ENCODE measurements around the gene TMEM140. TPM values are rescaled to one million over a fixed set of nuclear protein-coding genes. Genes with fewer than 3 reads are reported as not detected.
"Not testable (repeated sequence)": the region's sequence is repeated elsewhere in the genome, so short reads cannot be mapped to it uniquely, and the experiment has no call there.

TMEM140 gene
- total RNA-seq, result 0.41 TPM

DNA sequence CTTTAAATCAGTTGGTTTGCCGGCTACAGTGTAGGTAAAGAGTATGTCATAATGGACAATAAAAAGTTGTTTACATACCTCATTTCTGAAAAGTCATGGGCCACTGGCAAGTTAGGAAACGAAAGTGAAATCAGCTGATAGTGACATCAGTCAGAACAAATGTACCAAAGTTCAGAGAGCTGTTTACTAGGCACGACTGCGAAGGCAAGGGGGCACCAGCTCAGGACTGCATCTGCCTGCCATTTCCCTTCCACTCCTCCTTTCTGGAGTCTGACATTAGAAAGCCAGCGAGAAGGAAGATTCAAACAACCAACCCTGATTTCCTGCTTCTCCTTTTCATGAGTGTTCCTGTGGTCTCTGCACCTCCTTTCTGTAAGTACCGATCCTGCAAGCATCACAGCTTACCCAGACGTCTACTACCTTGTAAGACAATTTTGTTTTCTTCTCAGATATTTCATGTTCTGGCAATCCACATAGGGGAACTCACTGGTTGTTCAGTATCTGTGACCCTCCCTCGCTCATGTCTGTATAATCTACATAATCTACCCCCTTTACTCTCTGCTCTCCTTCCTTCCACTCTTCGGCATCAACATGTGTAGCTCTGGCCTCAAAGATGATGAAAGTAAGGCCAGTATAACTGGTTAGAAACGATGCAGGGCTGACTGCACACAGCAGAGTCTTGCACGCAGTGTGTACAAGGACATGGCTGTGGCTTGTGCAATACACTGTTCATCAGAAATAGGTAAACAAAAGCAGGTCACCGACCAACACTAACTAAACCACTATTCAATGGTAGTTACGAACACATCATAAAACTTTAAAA is at the start of gene TMEM140:
Gene TMEM140 (plus strand): TSS at position 174 of the 823 bp plus-strand sequence. CDS start 16,370 bp downstream, outside the sequence.
- FAIRE-seq, result no peak
- no peak for DNase-seq (ENCODE audit: low spot score in 2 of 2)

DNA sequence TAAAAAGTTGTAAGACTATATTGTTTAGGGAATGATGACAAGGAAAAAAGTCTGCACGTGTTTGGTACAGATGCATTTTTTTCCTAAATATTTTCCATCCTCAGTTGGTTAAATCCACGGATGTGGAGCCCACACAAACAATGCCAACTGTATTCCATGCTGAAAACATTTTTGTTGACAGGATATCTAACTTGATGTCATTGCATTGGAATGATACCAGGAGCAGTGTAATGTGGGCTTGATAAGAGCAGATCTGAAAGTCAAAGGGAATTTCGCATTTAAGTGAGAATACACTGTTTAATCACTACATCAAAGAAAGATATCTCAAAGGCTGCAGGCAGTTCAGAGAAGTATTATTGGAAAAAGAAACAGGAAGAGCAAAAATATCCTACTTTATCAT is 49.5 kb upstream of the TMEM140 start:
- DNase-seq (ENCODE audit: low spot score in 2 of 2) (no peak), FAIRE-seq (no peak)

DNA sequence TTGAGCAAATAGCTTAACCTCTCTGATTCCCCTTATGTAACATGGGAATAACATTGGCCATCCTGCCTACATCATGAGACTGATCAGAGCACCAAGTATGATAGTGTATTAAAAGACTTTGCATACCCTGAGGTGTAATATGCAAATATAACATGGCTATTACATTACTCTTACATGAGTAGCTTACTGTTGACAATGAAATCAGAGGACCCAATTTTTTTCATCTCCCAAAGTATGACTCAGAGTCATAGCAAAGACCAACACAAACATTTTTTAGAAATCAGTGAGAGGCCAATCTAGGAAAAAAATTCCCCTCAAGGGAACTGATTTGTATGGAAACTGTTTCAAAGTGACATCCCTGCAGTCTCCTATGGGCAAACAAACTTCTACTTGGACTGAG is 47.0 kb upstream of the TMEM140 start:
- DNase-seq (ENCODE audit: low spot score in 2 of 2) (no peak), FAIRE-seq (no peak)

DNA sequence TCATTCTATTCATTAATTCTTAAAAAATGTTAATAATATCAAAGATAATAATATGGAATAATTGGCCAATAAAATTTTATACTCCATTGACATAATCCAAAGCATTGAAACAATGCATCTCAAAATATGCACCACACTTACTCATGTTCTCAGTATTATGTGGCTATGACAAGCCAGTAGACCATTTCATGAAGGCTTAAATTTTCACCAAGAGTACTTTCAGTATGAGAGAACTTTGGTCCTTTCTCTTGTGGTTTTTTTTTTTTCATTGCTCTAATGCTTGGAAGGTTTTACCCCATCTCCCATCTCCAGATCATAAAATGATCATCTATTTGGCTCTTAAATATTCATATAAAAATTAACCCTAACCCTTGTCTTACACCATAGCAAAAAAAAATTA is 45.5 kb upstream of the TMEM140 start:
- no peak for FAIRE-seq
- DNase-seq (ENCODE audit: low spot score in 2 of 2), result no peak

DNA sequence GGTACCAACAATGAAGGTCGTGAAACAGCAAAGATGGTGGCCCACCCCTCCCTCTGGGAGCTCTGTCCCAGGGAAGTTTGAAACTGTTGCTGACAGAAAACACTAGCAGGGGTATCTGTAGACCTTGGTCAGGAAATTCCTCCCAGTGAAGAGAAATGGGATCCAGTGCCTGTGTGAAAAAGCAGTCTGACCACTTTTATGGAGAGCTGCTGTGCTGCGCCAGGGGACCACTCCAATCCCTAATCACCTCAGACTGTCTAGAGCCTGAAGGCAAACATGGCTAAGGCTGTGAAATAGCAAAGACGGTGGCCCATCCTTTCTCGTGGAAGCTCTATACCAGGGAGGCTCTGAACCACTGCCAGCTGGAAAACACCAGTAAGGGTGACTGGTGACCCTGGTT is 38.3 kb upstream of the TMEM140 start:
- no peak for DNase-seq (ENCODE audit: low spot score in 2 of 2)
- FAIRE-seq, result no peak

DNA sequence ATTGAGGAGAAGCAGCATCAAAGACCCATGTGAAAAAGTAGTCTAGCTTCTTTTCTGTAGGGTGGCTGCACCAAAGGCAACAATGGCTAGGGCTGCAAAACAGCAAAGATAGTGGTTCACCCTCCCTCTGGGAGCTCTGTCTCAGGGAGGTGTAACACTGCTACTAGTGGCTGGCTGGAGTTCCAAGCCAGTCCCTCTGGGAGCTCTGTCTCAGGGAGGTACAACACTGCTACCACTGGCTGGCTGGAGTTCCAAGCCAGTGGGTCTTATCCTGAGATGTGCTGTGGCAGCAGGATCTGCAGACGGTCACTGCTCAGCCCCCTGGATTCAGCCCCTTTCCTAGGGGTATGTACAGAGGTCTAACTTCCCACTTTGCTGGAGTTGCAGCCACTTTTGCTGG is 37.9 kb upstream of the TMEM140 start:
- FAIRE-seq (no peak), DNase-seq (ENCODE audit: low spot score in 2 of 2) (no peak)

DNA sequence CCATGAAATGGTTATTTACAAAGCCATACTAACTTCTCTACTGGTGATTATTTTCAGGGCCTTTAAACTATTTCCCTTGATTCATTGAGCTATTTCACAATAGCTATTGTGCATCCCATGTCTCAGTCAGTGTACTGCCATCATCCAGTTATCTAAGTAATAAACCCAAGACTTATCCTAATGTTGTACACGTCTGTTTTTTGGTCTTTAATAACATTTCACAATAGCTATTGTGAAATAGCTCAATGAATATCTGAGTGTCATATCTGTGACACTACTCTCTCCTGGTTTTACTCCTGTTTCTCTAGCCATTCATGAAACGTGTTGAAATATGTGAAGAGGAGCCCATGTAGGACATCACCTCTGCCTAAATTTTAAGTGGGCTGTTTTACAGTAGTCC is 36.5 kb upstream of the TMEM140 start:
- no peak for FAIRE-seq
- DNase-seq (ENCODE audit: low spot score in 2 of 2), result no peak

DNA sequence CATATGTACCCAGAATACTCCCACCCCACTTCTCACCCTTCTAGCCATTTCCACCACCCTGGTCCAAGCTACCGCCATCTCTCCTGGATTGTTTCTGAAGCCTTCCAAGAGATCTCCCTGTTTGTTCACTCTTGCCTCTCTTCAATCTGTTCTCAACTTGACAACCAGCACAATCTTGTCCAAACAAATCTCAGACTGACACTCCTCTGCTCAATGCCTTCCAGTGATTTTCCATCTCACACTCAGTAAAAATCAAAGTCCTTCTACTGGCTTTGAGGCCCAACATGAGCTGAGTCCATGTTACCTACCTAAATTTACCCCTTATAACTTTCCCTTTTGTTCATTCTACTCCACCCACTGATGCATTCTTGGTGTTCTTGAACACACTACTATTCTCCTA is 33.2 kb upstream of the TMEM140 start:
- FAIRE-seq, result no peak
- no peak for DNase-seq (ENCODE audit: low spot score in 2 of 2)

DNA sequence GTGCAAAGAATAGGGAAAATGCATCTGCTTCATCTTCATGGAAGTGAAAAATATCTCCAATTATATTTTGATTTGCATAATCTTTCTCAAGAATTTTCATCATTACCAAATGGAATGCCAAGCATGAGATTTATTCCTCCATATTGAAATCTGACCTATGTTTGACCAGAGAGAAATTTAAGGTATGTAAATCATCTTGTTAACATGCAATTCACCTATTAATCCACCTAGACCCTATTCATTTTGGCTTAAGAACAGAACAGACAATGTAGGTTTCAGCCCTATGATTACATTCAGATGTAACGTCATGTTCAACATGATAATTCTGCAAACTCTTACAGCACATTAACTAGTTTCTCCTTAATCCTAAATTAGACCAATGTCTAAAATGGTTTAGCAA is 30.8 kb upstream of the TMEM140 start:
- FAIRE-seq (no peak), DNase-seq (ENCODE audit: low spot score in 2 of 2) (no peak)

DNA sequence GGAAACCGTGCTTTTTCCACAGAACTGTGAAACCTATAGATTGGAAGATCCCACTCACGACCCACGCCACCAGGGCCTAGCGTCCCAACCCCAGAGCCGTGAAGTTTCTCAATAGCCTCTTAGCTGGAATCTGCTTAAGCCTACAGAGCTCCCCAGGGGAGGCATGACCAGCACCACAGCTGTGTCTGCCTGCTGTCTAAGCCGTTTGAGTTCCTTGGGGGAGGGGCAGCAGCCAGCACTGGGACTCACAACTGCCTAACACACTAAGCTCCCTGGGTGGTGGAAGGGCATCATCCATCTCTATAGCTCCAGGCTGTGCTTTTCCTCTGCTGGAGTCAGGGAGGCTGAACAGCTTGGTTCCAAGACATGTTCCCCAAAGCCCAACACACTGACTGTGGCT is 26.0 kb upstream of the TMEM140 start:
- DNase-seq (ENCODE audit: low spot score in 2 of 2), result no peak

DNA sequence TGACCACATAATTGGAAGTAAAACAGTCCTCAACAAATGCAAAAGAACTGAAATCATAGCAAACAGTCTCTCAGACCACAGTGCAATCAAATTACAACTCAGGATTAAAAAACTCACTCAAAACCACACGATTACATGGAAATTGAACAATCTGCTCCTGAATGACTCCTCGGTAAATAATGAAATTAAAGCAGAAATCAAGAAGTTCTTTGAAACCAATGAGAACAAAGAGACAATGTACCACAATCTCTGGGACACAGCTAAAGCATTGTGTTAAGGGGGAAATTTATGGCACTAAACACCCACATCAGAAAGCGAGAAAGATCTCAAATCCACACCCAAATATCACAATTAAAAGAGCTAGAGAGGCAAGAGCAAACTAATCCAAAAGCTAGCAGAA is 23.2 kb upstream of the TMEM140 start:
- not testable (repeated sequence) for FAIRE-seq; DNase-seq (ENCODE audit: low spot score in 2 of 2)

More for the DNA sequence above, 26.0 kb upstream of the TMEM140 start:
- FAIRE-seq, result no peak

DNA sequence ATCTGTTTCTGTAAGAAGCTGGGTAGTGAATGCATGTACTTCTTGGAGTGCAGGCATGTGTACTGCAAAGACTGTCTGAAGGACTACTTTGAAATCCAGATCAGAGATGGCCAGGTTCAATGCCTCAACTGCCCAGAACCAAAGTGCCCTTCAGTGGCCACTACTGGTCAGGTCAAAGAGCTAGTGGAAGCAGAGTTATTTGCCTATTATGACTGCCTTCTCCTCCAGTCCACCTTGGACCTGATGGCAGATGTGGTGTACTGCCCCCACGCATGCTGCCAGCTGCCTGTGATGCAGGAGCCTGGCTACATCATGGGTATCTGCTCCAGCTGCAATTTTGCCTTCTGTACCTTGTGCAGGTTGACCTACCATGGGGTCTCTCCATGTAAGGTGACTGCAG is 18.9 kb upstream of the TMEM140 start:
- DNase-seq (ENCODE audit: low spot score in 2 of 2) (no peak), FAIRE-seq (no peak)

DNA sequence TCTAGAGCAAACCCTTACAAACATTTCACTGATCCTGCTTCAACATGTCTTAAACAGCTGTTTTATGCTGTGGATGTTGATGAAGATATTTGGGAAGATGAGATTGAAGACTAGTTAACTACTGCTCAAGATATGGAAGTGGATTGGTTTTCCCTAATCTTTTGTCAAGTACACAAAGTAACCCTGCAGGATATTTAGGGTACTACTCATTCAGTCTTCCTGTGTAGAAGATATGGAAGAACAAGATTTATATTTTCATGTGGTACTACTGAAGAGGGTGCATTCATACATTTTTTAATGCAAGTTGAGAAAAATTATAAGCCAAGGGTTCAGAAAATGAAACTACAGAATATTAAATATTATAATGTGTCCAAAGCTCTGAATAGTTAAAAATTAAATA is 18.3 kb upstream of the TMEM140 start:
- no peak for FAIRE-seq

DNA sequence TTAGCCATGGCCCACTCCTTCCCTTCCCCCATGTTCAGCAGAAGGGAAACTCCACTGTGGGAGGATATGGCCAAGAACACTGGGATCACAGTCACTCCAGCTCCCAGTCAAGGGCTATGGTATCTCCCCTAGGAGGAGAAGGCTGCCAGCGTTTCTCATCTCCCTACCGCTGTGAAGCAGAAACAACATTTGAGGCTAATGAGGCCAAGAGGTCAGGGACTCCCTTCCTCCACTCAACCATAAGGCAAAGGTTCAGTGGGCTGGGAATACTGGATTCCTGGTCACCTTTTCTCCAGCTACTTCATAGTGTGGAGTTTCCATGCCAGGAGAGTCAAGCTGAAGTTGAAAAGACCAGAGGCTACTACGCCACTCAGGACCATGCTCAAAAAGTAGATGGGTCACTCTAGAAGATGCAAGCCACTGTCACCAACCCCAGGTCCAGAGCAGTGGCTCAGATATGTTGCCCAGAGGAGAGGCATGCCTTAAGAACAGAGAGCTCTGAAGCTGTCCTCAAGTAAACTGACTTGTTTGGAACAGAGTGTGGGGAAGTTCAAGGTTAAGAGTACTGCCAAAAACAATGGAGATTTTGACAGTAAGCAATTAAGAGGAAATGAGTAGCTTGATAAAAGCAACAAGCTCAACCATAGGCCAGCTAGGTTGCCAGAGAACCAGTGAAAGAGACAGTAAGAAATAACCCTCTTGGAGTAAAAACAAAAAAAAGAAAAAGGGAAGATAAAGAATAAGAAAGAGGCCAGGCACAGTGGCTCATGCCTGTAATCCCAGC is 3.8 kb upstream of the TMEM140 start:
- no peak for FAIRE-seq

More for the DNA sequence above, 18.3 kb upstream of the TMEM140 start:
- DNase-seq (ENCODE audit: low spot score in 2 of 2), result no peak

DNA sequence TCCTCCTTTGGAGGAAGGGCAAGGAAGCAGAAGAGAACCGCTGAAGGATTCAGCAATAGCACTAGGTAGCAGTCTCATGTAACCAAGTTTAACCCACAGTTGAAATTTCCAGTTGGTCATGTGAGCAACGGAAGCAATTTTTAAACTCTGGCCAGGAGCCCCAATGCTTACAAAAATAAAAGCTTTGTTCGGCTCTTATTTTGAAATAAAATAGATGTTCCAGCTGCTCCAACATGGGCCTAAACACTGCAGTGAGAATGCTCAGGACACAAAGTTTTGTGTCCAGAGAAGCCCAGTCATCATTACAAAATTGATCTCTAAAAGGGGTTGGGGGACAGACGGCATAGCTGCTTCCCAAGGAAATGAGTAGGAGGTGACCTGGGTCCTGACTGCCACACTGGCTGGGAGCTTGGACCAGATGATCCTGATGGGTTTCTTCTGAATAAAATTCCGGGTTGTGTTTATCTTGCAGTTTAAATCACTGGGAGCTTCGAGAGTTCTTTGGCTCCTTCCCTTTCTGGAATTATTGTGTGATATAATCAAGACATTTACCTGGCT is 452 bp upstream of the TMEM140 start:
- no peak for DNase-seq (ENCODE audit: low spot score in 2 of 2)
- FAIRE-seq, result no peak

More for the DNA sequence above, 3.8 kb upstream of the TMEM140 start:
- no peak for DNase-seq (ENCODE audit: low spot score in 2 of 2)

DNA sequence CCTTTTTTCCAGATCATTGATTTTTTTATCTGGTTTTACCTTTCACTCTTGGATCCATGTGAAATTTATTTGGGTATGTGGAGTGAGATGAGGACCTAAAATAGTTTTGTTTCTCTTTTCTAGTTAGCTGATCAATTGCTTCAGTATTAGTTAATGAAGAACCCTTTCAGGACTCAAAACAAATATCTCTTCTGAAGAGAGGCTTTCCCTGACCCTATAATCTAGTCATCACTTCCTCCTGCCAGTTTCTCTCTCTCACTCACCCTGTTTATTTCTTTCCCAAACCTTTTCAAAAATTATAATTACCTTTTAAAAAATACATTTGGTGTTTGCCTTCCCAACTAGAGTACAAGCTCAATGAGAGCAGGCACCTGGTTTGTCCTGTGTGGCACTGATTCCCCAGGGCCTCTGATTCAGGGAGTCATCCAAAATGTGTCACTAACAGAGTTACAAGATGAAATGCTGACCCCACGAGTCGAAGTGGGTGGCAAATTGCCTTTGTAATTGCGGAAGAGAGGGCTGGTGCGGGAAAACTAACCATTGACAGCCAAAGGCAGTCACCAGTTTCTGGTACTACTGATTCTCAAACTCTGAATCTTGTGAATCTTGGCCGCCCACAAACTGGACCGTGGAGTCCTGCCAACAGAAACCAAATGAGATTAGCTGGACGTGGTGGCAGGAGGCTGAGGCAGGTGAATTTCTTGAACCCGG is 2.4 kb downstream of the TMEM140 start:
- no peak for FAIRE-seq

DNA sequence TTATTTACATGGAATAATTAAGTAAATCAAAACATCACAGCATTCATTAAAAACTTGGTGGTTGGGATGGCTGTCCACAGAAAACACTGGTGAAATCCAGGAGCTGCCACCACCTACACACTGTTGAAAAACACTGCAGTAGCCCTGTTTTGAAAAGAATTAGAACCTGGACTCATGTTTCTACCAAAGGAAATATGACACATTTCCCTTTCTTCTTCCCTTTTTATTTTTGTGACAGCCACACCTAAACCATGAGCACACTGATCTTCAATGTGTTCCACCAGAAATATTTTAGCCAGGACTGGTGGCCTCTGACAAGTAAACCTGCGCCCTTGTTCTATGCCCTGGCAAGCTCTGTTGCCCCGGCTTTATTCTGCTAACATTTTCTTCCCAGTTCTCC is 3.3 kb downstream of the TMEM140 start:
- FAIRE-seq (no peak), DNase-seq (ENCODE audit: low spot score in 2 of 2) (no peak)

More for the DNA sequence above, 2.4 kb downstream of the TMEM140 start:
- DNase-seq (ENCODE audit: low spot score in 2 of 2), result no peak

DNA sequence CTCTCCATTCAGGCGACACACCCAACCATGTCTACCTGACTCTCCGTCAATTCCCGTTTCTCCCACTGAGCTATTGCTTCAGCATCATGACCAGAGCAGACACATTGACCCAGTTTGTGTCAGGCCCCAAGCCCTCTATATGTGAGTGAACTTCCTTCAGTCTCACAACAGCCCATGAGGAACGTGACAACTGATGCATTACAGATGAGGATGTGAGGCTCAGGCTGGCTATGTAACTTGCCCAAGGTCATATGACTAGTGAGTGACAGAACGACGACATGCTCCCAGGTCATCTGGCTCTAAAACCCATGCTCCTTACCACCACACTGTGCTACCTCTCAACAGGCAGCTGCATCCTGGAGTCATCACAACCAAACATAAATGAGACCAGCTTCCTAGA is 3.7 kb downstream of the TMEM140 start:
- no peak for DNase-seq (ENCODE audit: low spot score in 2 of 2)
- FAIRE-seq, result no peak

DNA sequence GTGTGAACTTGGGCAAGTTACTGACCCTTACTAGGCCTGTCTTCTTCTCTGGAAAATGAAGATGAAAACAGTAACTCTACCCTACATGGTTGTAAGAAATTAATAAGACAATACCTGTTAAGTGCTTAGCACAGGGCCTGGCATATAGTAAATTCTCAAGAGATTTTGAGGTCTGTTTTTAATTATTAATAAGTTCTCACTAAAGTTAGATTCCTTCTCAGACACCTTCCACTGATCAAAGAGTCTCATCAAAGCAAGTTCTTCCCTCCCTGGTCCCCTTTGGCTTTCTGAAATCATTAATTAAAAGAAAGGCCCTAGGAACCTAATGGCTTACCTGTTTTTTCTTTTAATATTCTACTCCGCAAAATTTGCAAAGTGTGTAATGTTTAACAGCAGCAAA is 4.6 kb downstream of the TMEM140 start:
- FAIRE-seq, result no peak
- DNase-seq (ENCODE audit: low spot score in 2 of 2), result no peak

DNA sequence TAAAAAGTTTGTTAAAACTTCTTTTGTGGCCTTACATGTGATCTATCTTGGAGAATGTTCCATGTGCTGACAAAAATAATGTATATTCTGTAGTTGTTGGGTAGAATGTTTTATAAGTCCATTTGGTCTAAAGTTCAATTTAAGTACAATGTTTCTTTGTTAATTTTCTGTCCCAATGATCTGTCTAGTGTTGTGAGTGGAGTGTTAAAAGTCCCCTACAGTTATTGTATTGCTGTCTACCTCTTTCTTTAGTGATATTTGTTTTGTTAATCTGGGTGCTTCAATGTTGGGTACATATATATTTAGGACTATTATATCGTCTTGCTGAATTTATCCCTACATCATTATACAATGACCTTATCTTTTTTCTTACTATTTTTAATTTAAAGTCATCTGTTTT is 6.9 kb downstream of the TMEM140 start:
- FAIRE-seq (no peak), DNase-seq (ENCODE audit: low spot score in 2 of 2) (no peak)

DNA sequence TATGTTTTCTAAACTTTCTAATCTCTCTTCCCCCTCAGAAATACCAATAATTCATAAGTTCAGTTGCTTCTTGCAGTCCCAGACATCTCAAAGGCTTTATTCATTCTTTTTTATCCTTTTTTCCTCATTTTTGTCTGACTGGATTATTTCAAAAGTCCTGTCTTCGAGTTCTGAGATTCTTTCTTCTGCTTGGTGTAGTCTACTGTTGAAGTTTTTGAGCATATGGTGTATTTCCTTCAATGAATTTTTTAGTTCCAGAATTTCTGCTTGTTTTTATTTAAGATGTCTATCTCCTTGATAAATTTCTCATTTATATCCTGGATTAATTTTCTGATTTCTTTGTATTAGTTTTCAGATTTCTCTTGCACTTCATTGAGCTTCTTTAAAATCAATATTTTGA is 8.4 kb downstream of the TMEM140 start:
- FAIRE-seq, result no peak
- DNase-seq (ENCODE audit: low spot score in 2 of 2), result no peak
